Colonic mucosa (tissue), 4 donors: ENCODE measurements around the gene PRKACA. TPM values are rescaled to one million over a fixed set of nuclear protein-coding genes. Genes with fewer than 3 reads are reported as not detected.

ENCODE experiments used
- DNase-seq: peaks from one replicate; pipeline ENCODE4 v3.0.0-alpha.2; 2020
- H3K27ac ChIP-seq: fragments of 200-600 bp; one replicate; pipeline ENCODE4 v1.8.0; 2021
- H3K27me3 ChIP-seq: fragments of 200-600 bp; one replicate; pipeline ENCODE4 v1.8.0; 2021
- H3K36me3 ChIP-seq: fragments of 200-600 bp; one replicate; pipeline ENCODE4 v1.8.0; 2021
- H3K4me1 ChIP-seq: fragments of 200-600 bp; one replicate; pipeline ENCODE4 v1.8.0; 2021; ENCODE audit warnings: mild to moderate bottlenecking
- H3K4me3 ChIP-seq: fragments of 200-600 bp; one replicate; pipeline ENCODE4 v1.8.0; 2021
- H3K9ac ChIP-seq, 2 donors: one replicate each; pipeline ENCODE4 v1.7.0; 2013; ENCODE audit warnings: control low read depth in 2 of 2, low read depth in 2 of 2, low read length in 2 of 2
- H3K9me3 ChIP-seq: fragments of 200-600 bp; one replicate; pipeline ENCODE4 v1.8.0; 2021
- intact Hi-C: fragments of 100-400 bp; cut with DNase I; formaldehyde crosslinking; loops from one replicate; pipeline ENCODE4 v1.14.1; 2022
- total RNA-seq, 2 donors: library from RNA; stranded (reverse); fragmentation: NEBNext Ultra II Directional in 1 of 2; extraction: Animal tissue kit (Norgen Biotek cat#: 25700) in 1 of 2; gene quantifications; one replicate each; pipeline ENCODE4 v1.2.1, GENCODE V29; 2021
- TF ChIP-seq, protein P1 (sequence below): fragments of 200-600 bp; IDR thresholded peaks from one replicate; pipeline ENCODE4 v1.8.0; 2022; ENCODE audit warnings: antibody characterized with exemption, mild to moderate bottlenecking
- donor health status: healthy.
- donor health status: DM: no; HTN: no; CAD: no.
- donor health status: DM: no; HTN: no; CAD: no.

PRKACA gene
- total RNA-seq: 10 to 100 TPM; 71.0 to 89.3 TPM

- TF ChIP-seq, protein P1, sequence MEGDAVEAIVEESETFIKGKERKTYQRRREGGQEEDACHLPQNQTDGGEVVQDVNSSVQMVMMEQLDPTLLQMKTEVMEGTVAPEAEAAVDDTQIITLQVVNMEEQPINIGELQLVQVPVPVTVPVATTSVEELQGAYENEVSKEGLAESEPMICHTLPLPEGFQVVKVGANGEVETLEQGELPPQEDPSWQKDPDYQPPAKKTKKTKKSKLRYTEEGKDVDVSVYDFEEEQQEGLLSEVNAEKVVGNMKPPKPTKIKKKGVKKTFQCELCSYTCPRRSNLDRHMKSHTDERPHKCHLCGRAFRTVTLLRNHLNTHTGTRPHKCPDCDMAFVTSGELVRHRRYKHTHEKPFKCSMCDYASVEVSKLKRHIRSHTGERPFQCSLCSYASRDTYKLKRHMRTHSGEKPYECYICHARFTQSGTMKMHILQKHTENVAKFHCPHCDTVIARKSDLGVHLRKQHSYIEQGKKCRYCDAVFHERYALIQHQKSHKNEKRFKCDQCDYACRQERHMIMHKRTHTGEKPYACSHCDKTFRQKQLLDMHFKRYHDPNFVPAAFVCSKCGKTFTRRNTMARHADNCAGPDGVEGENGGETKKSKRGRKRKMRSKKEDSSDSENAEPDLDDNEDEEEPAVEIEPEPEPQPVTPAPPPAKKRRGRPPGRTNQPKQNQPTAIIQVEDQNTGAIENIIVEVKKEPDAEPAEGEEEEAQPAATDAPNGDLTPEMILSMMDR: no peak
- Histone ChIP-seq H3K27ac (peak within 1 kb of the TSS; percentile 94), H3K4me1 (peaks cover 10% of the 10 kb centered on the region), H3K4me3 (peak within 1 kb of the TSS; percentile 88), H3K27me3 (no peaks in the 10 kb centered on the region), H3K36me3 (no peaks in the 10 kb centered on the region), H3K9me3 (no peaks in the 10 kb centered on the region), H3K9ac (peak within 1 kb of the TSS; percentile 89 to 95)
- DNase-seq: peak; percentile 98
- intact Hi-C loops: no loop called here
Observed at GRCh38 chr19:14117668-14118164, at the start of gene PRKACA. Gene PRKACA (minus strand): TSS chr19:14117762. CDS start chr19:14117547, 215 bp downstream.

DNA sequence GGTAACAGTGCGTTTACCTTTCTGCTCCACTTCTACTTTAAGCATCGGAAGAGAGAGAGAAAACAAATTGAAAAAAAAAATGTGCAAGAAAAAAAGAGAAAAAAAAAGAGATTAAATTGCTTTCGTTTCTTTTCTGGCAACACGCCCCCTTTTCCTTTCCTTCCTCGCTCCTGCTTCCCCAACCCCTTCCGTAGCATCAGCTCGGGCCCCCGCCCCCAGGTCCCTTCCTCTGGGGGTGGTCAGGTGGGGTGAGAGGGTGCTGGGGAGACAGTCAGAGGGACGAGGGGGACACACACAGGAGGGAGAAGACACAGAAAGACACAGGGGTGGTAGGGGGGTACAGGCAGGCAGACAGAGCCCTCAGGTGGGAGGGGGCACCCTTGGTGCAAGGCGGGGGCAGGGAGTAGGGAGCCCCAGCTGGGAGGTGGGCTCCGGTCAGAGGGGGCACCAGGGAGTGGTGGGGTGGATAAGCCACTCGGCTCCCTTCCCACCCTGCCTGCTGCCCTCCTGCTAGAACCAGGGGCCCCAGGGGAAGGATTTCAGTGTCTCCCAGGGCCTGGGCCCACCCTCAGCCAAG is 49.5 kb upstream of the PRKACA start:
- Histone ChIP-seq H3K27ac (no peak overlapping the region), H3K4me1 (no peaks in the 10 kb centered on the region), H3K9me3 (no peaks in the 10 kb centered on the region), H3K9ac (no peak overlapping the region), H3K27me3 (no peaks in the 10 kb centered on the region), H3K36me3 (no peaks in the 10 kb centered on the region), H3K4me3 (no peak overlapping the region)
- intact Hi-C loops: no loop called here
- TF ChIP-seq, protein P1: no peak
- DNase-seq: no peak

- no peak for DNase-seq
- TF ChIP-seq, protein P1: no peak
- Histone ChIP-seq H3K9me3 (no peaks in the 10 kb centered on the region), H3K9ac (peak overlapping the region in 1 of 2 donors; percentile 24), H3K36me3 (no peaks in the 10 kb centered on the region), H3K4me3 (no peak overlapping the region), H3K27ac (no peak overlapping the region), H3K4me1 (no peaks in the 10 kb centered on the region), H3K27me3 (no peaks in the 10 kb centered on the region)
- intact Hi-C loops: no loop called here
Observed at GRCh38 chr19:14165990-14166830, 48.6 kb upstream of the PRKACA start.

GRCh38 chr19:14164724-14165493 is 47.3 kb upstream of the PRKACA start:
- no peak overlapping the region for H3K27ac ChIP-seq
- no peak overlapping the region for H3K9ac ChIP-seq
- H3K4me3 ChIP-seq: no peak overlapping the region
- no peaks in the 10 kb centered on the region for H3K27me3 ChIP-seq
- no peaks in the 10 kb centered on the region for H3K36me3 ChIP-seq
- intact Hi-C loops: no loop called here
- no peaks in the 10 kb centered on the region for H3K9me3 ChIP-seq
- no peak for DNase-seq
- H3K4me1 ChIP-seq: no peaks in the 10 kb centered on the region
- TF ChIP-seq, protein P1: no peak

DNA sequence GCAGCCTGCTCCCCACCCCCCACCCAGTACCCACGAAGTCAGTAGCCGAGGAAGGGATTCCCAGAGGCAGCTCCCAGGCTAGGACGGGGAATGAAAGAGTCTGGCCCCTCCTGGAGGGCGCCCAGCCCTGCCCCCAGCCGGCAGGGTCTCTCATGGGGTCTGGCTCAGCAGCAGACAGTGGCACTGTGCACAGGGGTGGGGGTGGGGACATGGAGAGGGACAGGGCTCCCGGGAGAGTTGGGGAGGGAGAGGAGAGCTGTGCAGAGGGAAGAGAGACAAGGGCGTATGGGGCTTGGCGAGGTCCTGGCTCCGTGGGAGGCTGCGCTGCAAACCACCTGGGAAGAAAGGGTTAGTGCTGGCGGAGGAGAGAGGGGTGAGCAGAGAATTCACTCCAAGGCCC is 46.5 kb upstream of the PRKACA start:
- Histone ChIP-seq H3K27me3 (no peaks in the 10 kb centered on the region), H3K27ac (no peak overlapping the region), H3K36me3 (no peaks in the 10 kb centered on the region), H3K4me1 (no peaks in the 10 kb centered on the region), H3K4me3 (no peak overlapping the region), H3K9me3 (no peaks in the 10 kb centered on the region), H3K9ac (no peak overlapping the region)
- TF ChIP-seq, protein P1: no peak
- DNase-seq: no peak
- intact Hi-C loops: no loop called here
